Measurements from ENCODE around the gene ZDHHC5. TPM values are rescaled to one million over a fixed set of nuclear protein-coding genes. Genes with fewer than 3 reads are reported as not detected.
A peak's percentile ranks its signal among the peaks of the same experiment; 100 is the strongest.
"Not testable (repeated sequence)": the region's sequence is repeated elsewhere in the genome, so short reads cannot be mapped to it uniquely, and the experiment has no call there.

ZDHHC5 gene
- total RNA-seq, 1 experiment from 2014 or later, result 34.8 TPM

DNA sequence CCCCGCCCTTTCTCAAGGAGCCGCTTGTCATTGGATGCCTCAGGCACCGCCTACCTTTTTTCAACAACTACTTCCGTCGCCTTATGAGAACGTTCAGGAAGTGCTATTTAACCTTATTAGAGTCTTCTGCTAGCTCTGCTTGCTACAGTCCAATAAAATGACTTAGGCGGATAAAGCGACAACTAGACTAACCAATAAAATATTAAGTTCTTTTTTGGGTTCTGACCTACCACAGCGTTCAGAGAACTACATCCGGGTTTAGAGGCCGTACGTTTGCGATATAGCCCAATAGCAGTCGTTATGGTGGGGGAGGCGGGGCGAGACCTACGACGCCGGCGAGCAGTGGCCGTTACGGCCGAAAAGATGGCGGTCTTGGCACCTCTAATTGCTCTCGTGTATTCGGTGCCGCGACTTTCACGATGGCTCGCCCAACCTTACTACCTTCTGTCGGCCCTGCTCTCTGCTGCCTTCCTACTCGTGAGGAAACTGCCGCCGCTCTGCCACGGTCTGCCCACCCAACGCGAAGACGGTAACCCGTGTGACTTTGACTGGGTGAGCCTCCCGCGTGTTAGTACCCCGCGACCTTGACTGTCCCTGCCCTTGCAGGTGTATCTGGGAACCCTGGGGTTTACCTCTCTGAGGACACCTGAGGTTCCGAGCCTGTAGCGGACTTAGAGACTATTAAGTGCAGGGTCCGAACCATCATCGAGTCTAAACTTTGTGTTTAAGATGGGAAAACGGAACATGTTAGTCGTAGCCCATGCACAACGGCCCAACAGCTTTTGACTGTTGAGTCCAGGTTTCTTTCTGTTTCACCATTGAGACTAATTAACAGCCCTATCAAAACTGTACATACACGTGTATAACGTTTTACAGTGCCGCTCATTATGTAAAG lies 44.6 kb downstream of the ZDHHC5 start, which contains the start of gene TMX2:
Gene TMX2, plus strand, starts transcription at position 338 of the 895 bp plus-strand sequence. Its CDS starts 26 bp downstream, at position 364.
- peak; percentile 97 for DNase-seq (ENCODE audit: extremely low read depth, low read depth)

DNA sequence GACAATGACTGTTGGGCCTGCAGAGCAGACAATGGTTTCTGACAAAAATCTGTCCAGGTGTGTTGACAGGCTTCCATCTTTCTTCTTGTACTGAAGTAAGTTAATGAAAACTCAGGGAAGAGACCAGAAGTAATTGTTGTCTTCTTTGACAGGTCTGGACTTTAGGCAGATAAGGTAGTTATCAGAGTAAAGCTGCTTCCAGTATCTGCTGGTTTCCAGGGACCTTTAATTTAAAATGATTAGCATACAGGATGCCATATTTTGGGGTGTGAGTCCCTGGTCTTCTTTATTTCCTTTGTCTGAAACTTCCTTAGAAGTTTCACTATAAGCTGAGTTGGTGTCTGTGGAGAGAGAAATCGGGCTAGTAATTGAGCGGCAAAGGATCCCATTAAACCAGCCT lies 45.9 kb downstream of the ZDHHC5 start:
- DNase-seq (ENCODE audit: extremely low read depth, low read depth), result no peak

DNA sequence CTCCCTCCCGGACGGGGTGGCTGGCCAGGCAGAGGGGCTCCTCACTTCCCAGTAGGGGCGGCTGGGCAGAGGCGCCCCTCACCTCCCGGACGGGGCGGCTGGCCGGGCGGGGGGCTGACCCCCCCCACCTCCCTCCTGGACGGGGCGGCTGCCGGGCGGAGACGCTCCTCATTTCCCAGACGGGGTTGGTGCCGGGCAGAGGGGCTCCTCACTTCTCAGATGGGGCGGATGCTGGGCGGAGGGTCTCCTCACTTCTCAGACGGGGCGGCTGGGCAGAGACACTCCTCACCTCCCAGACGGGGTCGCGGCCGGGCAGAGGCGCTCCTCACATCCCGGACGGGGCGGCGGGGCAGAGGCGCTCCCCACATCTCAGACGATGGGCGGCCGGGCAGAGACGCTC lies 48.8 kb downstream of the ZDHHC5 start:
- not testable (repeated sequence) for DNase-seq (ENCODE audit: extremely low read depth, low read depth)

DNA sequence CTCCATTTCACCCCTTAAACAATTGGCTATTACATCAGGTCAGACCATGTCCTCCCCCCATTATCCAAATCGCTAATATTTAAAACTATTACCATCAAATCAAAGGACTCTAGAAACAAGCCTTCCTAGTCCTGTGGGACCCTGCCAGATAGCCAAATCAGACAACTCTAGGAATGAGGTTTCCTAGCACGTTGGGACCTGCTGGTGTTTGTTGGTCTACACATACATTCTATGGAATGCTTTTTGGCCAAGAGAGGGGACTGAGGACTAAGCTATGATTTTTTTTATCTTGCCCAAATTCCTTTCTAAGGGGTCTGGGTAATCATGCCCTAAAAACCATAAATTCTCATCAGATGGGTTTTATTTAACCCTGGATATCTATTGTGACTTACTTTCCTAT lies 59.3 kb downstream of the ZDHHC5 start:
- no peak for DNase-seq (ENCODE audit: extremely low read depth, low read depth)

DNA sequence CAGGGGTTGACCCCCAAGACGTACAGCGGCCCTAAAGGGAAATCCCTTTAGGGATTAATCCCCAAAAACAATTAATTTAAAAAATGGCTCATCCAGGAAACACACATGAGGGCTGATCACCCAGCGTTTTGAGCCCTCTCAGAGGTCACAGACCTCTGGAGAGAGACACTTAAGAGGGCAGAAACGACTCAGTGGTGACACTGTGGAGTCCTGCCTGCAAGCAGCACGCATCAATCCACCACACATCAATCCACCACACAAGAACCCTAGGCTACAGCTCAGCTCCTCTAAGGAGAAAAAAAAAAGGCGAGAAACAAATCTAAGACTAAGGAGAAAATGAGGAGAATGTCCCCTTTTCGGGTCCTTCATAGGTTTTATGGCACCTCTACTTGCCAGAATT lies 60.9 kb downstream of the ZDHHC5 start:
- DNase-seq (ENCODE audit: extremely low read depth, low read depth), result no peak

DNA sequence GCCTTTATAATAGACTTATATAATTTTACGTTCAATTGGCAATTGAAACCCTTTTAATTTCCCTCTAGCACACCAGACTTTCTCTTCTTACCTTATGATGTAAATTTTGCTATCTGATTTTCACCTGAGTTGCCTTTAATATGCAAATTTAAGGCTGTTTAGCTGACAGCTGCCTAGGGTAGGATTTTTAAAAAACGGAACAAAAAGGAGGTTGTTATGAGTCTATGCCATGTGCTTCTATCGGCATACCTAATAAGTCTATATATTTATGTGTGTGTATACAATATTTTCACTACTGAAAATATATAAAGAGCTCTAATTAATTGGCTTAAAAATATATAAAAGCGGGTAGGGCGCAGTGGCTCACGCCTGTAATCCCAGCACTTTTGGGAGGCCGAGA lies 61.6 kb downstream of the ZDHHC5 start:
- no peak for DNase-seq (ENCODE audit: extremely low read depth, low read depth)

DNA sequence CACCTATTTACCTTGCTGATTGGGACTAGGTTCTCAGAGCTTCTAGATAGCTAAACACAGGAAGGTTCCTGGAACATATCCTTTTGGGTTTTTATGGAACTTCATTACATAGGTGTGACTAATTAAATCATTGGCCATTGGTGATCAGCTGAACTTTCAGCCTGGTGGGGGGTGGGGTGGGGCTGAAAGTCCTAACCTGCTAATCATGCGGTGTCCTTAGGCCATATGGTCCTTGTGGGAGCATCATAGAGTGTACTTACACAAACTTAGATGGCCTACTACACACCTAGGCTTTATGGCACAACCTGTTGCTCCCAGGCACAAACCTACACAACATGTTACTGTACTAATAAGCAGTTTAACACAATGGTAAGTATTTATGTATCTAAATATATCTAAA lies 64.7 kb downstream of the ZDHHC5 start:
- DNase-seq (ENCODE audit: extremely low read depth, low read depth), result no peak

DNA sequence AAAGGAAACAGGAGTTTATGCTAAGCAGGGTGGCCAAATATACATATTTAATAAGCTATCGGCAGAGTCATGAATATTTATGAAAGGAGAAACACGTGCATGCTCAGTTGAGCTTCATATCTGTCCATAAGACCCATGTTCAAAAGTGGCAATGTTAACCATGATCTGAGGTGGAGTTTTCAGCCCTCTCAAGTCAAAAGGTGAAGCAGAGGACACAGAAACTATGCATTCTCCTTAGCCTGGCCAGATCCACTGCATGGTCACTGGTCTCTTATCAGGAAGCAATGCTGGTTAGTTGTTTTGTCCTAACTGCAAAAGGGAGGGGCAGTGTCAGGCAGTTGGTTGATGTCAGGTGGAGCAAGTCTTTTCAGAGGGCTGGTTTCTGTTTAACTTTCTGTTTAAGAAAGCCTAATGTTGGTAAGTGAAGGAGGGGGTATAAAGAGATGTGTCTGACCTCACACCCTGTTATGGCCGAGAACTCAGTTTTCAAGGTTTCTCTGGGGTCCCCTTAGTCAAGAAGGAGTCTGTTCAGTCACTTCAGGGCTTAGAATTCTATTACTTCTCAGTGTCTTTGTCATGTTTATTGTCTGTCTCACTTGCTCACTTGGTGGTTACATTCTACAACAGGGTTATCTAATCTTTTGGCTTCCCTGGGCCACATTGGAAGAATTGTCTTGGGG lies 67.8 kb downstream of the ZDHHC5 start:
- no peak for DNase-seq (ENCODE audit: extremely low read depth, low read depth)

DNA sequence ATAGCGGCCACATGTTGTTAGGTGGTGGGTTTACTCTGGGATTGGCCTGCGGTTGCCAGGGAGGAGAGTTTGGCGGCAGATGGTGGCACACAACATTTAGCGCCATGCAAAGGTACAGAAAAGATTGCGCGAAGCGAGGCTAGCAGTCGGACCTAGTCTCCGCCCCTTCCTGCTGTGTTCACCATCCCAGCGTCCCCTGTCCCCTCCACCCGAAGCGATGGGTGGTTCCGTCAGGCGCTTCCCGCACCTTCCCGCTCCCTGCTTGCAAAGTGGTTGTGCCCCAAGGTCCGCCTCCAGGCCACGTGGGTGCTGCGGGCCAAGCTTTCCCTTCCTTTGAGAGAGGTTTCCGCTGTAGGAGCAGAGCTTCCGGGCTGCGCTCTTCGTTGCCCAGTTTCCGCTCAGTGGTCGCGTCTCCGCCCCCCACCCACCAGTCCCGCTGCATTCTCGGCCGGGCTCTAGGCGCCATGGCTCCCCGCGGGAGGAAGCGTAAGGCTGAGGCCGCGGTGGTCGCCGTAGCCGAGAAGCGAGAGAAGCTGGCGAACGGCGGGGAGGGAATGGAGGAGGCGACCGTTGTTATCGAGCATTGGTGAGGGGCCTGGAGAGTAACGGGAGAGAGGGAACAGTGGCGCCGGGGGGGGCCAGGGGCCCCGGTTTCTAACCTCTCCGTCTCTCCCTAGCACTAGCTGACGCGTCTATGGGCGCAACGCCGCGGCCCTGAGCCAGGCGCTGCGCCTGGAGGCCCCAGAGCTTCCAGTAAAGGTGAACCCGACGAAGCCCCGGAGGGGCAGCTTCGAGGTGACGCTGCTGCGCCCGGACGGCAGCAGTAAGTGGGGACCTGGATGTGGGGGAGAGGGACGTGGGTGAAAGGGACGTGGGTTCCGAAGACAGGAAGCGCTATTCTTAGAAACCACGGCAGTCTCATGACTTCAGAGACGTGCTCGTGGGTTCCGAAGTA lies 73.5 kb downstream of the ZDHHC5 start, which contains the start of gene SELENOH:
Gene SELENOH, plus strand, starts transcription at position 360 of the 955 bp plus-strand sequence. Its CDS starts 105 bp downstream, at position 465.
- peak; percentile 91 for DNase-seq (ENCODE audit: extremely low read depth, low read depth)

DNA sequence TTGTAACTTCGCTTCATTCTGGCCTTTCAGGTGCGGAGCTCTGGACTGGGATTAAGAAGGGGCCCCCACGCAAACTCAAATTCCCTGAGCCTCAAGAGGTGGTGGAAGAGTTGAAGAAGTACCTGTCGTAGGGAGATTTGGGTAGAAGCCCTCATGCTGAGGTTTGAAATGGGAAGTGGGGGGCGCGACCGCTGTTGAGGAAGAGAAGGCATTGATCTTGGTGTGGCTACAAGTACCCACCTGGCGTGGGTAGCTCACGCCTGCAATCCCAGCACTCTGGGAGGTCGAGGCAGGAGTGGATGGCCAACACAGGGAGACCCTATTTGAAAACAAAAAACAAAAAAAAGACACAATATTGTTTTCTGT lies 74.2 kb downstream of the ZDHHC5 start:
- DNase-seq (ENCODE audit: extremely low read depth, low read depth), result no peak

DNA sequence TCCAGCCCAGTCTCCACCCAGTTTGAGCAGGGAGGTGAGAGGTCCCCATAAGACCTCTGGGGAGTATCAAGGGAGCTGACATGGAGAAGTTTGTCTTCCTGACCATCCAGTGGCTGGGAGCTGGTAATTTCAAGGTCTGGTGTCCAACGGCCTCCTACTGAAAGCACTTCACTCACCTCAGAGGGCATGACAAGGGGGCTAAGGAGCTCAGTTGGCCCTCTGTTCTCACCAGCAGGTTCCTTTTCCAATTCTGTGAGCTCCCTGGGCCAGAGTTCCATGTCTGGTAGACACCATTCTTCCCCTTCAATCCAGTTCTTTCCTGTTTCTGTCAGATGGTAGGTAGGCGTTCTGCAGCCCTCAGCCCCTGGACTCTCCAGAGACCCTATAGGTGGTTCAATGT lies 76.4 kb downstream of the ZDHHC5 start:
- no peak for DNase-seq (ENCODE audit: extremely low read depth, low read depth)

DNA sequence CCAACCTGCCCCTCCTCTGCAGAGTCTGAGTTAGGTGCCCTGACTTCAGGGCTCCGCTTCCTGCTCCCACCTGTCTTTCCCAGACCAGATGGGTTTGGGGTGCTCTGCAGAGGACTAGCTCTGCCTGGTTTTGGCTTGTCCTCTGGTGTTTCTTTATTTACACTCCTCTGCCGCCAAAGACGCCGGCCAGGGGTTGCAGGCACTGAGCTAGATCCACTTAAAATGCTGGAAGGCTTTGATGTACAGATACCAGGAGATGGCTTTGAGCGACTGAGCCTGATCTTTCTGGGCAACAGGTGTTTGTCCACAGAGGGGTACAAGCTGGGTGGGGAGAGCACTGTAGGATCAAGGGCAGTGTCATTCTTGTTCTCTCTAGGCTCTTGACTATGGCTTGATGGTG lies 77.3 kb downstream of the ZDHHC5 start:
- no peak for DNase-seq (ENCODE audit: extremely low read depth, low read depth)

DNA sequence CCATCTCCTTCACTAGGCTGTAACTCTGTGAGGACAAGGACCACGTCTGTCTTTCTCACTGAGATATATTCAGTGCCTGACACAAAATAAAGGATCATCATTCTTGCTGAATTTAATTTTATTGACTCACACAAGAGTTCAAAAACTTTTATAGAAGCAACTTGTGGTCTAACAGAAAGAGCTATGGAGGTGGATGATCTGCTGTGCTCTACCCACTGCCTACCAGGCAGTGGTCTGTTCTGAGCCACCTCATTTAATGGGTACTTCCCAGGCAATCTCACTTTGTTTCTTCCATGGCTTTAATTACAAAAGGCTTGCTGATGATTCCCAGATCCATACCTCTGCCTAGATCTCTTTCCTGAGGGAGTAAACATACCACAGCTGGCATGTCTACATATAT lies 79.0 kb downstream of the ZDHHC5 start:
- no peak for DNase-seq (ENCODE audit: extremely low read depth, low read depth)

Small RNA genes lying within 50 kb of the gene (small RNA-seq; reads per million reads assigned to genes)
- 18.2 to 557 reads per million in 2 experiments for gene MIR130A
- 0 reads per million in 2 experiments for gene TMX2-CTNND1

Other genes with a start within 250 kb of the ZDHHC5 start
- gene SLC43A3, start 241.0 kb upstream of the ZDHHC5 start, total RNA-seq (2014; rRNA removed; shearing (Covaris generic)), result not detected in 2 replicates
- gene RTN4RL2, start 207.6 kb upstream of the ZDHHC5 start, total RNA-seq (2014; rRNA removed; shearing (Covaris generic)), result 0.45 and 0.72 TPM in 2 replicates
- 5.1 and 7.6 TPM in 2 replicates for gene SLC43A1, start 152.4 kb upstream of the ZDHHC5 start, total RNA-seq (2014; rRNA removed; shearing (Covaris generic))
- 91.7 and 100 TPM in 2 replicates for gene TIMM10, start 137.4 kb upstream of the ZDHHC5 start, total RNA-seq (2014; rRNA removed; shearing (Covaris generic))
- not detected in 2 replicates for gene SMTNL1, start 130.5 kb upstream of the ZDHHC5 start, total RNA-seq (2014; rRNA removed; shearing (Covaris generic))
- gene UBE2L6, start 100.4 kb upstream of the ZDHHC5 start, total RNA-seq (2014; rRNA removed; shearing (Covaris generic)), result 20.1 and 20.8 TPM in 2 replicates
- gene SERPING1, start 70.4 kb upstream of the ZDHHC5 start, total RNA-seq (2014; rRNA removed; shearing (Covaris generic)), result not detected in 2 replicates
- gene YPEL4, start 18.2 kb upstream of the ZDHHC5 start, total RNA-seq (2014; rRNA removed; shearing (Covaris generic)), result not detected in 2 replicates
- 11.0 and 11.9 TPM in 2 replicates for gene CLP1, start 10.4 kb upstream of the ZDHHC5 start, total RNA-seq (2014; rRNA removed; shearing (Covaris generic))
- gene MED19, start 44.1 kb downstream of the ZDHHC5 start, total RNA-seq (2014; rRNA removed; shearing (Covaris generic)), result 22.5 and 23.1 TPM in 2 replicates
- gene TMX2, start 44.5 kb downstream of the ZDHHC5 start, total RNA-seq (2014; rRNA removed; shearing (Covaris generic)), result 124 and 126 TPM in 2 replicates
- 85.9 and 104 TPM in 2 replicates for gene SELENOH, start 73.4 kb downstream of the ZDHHC5 start, total RNA-seq (2014; rRNA removed; shearing (Covaris generic))
- not detected in 2 replicates for gene BTBD18, start 83.7 kb downstream of the ZDHHC5 start, total RNA-seq (2014; rRNA removed; shearing (Covaris generic))
- gene CTNND1, start 93.7 kb downstream of the ZDHHC5 start, total RNA-seq (2014; rRNA removed; shearing (Covaris generic)), result 42.3 and 50.0 TPM in 2 replicates

Measured in NCI-H460 (cell line).